Thoracic aorta (tissue), 2 donors: ENCODE results near the gene OR6C6. TPM values are rescaled to one million over a fixed set of nuclear protein-coding genes. Genes with fewer than 3 reads are reported as not detected.

Source experiments
- ATAC-seq: fragments of 150-250 bp; one replicate; pipeline ENCODE4 v1.8.0; 2017; ENCODE audit warnings: low read depth; ENCODE audit not compliant: insufficient number of reproducible peaks, low FRiP score
- DNase-seq: peaks from one replicate; pipeline ENCODE4 v3.0.0-alpha.2; 2020; ENCODE audit warnings: low spot score
- H3K27ac ChIP-seq, 2 donors: fragments of 200-600 bp; sonication (generic); 1 replicate in 1 of 2; 2 replicates in 1 of 2; pipeline ENCODE4 v1.5.1; 2016; ENCODE audit warnings: mild to moderate bottlenecking in 2 of 2, moderate library complexity in 2 of 2
- H3K27me3 ChIP-seq: fragments of 200-600 bp; sonication (generic); replicated peaks from 2 replicates; pipeline ENCODE4 v1.6.0; 2016; ENCODE audit warnings: mild to moderate bottlenecking; ENCODE audit not compliant: insufficient read depth
- H3K36me3 ChIP-seq: fragments of 200-600 bp; sonication (generic); one replicate; pipeline ENCODE4 v1.5.1; 2016
- H3K4me1 ChIP-seq, 2 donors: fragments of 200-600 bp; sonication (generic); 1 replicate in 1 of 2; 2 replicates in 1 of 2; pipeline versions ENCODE4 v1.5.1 to v1.6.0; 2016; ENCODE audit warnings: low read depth in 2 of 2, mild to moderate bottlenecking in 1 of 2; ENCODE audit not compliant: control insufficient read depth in 1 of 2
- H3K4me3 ChIP-seq: fragments of 200-600 bp; sonication (generic); 2 replicates; pipeline ENCODE4 v1.5.1; 2016; ENCODE audit warnings: mild to moderate bottlenecking
- H3K9me3 ChIP-seq: fragments of 200-600 bp; sonication (generic); 2 replicates; pipeline ENCODE4 v1.5.1; 2016
- total RNA-seq, 2 donors: library from RNA; depleted of rRNA; stranded (reverse); fragments of >200 nt; gene quantifications; one replicate each; pipeline versions ENCODE4 v1.1.0 to v1.2.3, GENCODE V29; 2016
- TF ChIP-seq, protein P1 (sequence below): fragments of 200-600 bp; sonication (generic); IDR thresholded peaks from one replicate; pipeline ENCODE4 v1.5.1; 2019; ENCODE audit warnings: antibody characterized with exemption

The OR6C6 gene
- total RNA-seq, 2 donors from 2014 or later: not detected

- Histone ChIP-seq H3K27me3 (no peaks in the 10 kb centered on the region), H3K4me1 (no peaks in the 10 kb centered on the region), H3K27ac (no peak overlapping the region), H3K36me3 (no peaks in the 10 kb centered on the region), H3K9me3 (no peaks in the 10 kb centered on the region), H3K4me3 (no peak overlapping the region)
- ATAC-seq: no peak
- TF ChIP-seq, protein P1, sequence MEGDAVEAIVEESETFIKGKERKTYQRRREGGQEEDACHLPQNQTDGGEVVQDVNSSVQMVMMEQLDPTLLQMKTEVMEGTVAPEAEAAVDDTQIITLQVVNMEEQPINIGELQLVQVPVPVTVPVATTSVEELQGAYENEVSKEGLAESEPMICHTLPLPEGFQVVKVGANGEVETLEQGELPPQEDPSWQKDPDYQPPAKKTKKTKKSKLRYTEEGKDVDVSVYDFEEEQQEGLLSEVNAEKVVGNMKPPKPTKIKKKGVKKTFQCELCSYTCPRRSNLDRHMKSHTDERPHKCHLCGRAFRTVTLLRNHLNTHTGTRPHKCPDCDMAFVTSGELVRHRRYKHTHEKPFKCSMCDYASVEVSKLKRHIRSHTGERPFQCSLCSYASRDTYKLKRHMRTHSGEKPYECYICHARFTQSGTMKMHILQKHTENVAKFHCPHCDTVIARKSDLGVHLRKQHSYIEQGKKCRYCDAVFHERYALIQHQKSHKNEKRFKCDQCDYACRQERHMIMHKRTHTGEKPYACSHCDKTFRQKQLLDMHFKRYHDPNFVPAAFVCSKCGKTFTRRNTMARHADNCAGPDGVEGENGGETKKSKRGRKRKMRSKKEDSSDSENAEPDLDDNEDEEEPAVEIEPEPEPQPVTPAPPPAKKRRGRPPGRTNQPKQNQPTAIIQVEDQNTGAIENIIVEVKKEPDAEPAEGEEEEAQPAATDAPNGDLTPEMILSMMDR: no peak
- DNase-seq: no peak
These were observed 45.4 kb downstream of the OR6C6 start for GRCh38 chr12:55250944-55251343.

- ATAC-seq (no peak), DNase-seq (no peak)
- no peak overlapping the region for H3K4me3 ChIP-seq
- no peaks in the 10 kb centered on the region for H3K4me1 ChIP-seq
- TF ChIP-seq, protein P1: no peak
- H3K36me3 ChIP-seq: no peaks in the 10 kb centered on the region
- H3K9me3 ChIP-seq: no peaks in the 10 kb centered on the region
- no peaks in the 10 kb centered on the region for H3K27me3 ChIP-seq
- no peak overlapping the region for H3K27ac ChIP-seq
These were observed 50.2 kb downstream of the OR6C6 start for GRCh38 chr12:55246159-55246558.

GRCh38 chr12:55244309-55244708 is 52.1 kb downstream of the OR6C6 start, which contains the start of gene OR6C74:
TSS of gene OR6C74 (plus strand) at chr12:55244609. CDS start at chr12:55247288, 2,679 bp downstream.
- H3K27me3 ChIP-seq: no peaks in the 10 kb centered on the region
- DNase-seq (no peak), ATAC-seq (no peak)
- TF ChIP-seq, protein P1: no peak
- no peaks in the 10 kb centered on the region for H3K9me3 ChIP-seq
- H3K27ac ChIP-seq: no peak within 1 kb of the TSS
- H3K36me3 ChIP-seq: no peaks in the 10 kb centered on the region
- H3K4me1 ChIP-seq: no peaks in the 10 kb centered on the region
- H3K4me3 ChIP-seq: no peak within 1 kb of the TSS

Other genes starting within 250 kb of the OR6C6 start
- not detected for gene OR9K2, start 170.2 kb downstream of the OR6C6 start, total RNA-seq
- not detected for gene OR10A7, start 75.5 kb downstream of the OR6C6 start, total RNA-seq
- gene OR6C74, start 52.0 kb downstream of the OR6C6 start, total RNA-seq: not detected
- not detected for gene OR6C1, start 17.8 kb upstream of the OR6C6 start, total RNA-seq
- not detected for gene OR6C3, start 34.2 kb upstream of the OR6C6 start, total RNA-seq
- not detected for gene OR6C75, start 66.4 kb upstream of the OR6C6 start, total RNA-seq
- not detected for gene OR6C65, start 104.0 kb upstream of the OR6C6 start, total RNA-seq
- gene OR6C76, start 129.7 kb upstream of the OR6C6 start, total RNA-seq: not detected
- gene OR6C2, start 147.5 kb upstream of the OR6C6 start, total RNA-seq: not detected
- gene OR6C70, start 173.6 kb upstream of the OR6C6 start, total RNA-seq: not detected
- gene OR6C68, start 195.8 kb upstream of the OR6C6 start, total RNA-seq: not detected